A673 (cell line): Measurements from ENCODE around the gene CD300A.

Experiments used
- EZH2 ChIP-seq: fragments of 200-600 bp; sonication (generic); IDR thresholded peaks from 2 replicates; pipeline ENCODE4 v1.6.1; 2017; ENCODE audit warnings: borderline replicate concordance, low read depth, mild to moderate bottlenecking, mixed read lengths, antibody characterized with exemption, low read length; ENCODE audit not compliant: poor library complexity, severe bottlenecking
- TF ChIP-seq, protein P1 (sequence below): fragments of 300-800, 200-600 bp; sonication (generic); conservative IDR thresholded peaks from 2 replicates; pipeline ENCODE4 v1.5.1; 2017; ENCODE audit warnings: low read depth, mild to moderate bottlenecking, antibody characterized with exemption, low read length, moderate library complexity, mixed read lengths

- TF ChIP-seq, protein P1, sequence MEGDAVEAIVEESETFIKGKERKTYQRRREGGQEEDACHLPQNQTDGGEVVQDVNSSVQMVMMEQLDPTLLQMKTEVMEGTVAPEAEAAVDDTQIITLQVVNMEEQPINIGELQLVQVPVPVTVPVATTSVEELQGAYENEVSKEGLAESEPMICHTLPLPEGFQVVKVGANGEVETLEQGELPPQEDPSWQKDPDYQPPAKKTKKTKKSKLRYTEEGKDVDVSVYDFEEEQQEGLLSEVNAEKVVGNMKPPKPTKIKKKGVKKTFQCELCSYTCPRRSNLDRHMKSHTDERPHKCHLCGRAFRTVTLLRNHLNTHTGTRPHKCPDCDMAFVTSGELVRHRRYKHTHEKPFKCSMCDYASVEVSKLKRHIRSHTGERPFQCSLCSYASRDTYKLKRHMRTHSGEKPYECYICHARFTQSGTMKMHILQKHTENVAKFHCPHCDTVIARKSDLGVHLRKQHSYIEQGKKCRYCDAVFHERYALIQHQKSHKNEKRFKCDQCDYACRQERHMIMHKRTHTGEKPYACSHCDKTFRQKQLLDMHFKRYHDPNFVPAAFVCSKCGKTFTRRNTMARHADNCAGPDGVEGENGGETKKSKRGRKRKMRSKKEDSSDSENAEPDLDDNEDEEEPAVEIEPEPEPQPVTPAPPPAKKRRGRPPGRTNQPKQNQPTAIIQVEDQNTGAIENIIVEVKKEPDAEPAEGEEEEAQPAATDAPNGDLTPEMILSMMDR: no peak
- no peak for TF ChIP-seq EZH2
Observed at GRCh38 chr17:74432424-74432690, 34.1 kb upstream of the CD300A start.
